Tibial nerve (tissue), 3 donors: ENCODE measurements around the gene NECTIN1.

Experiments used
- CTCF ChIP-seq, 5 experiments: fragments of 200-600 bp in 3 of 5; fragments of 450-650 bp in 2 of 5; sonication (generic) in 3 of 5; IDR thresholded peaks; one replicate each; pipeline ENCODE4 v1.5.1; 2016 to 2019; ENCODE audit warnings: antibody characterized with exemption in 5 of 5, mild to moderate bottlenecking in 3 of 5, moderate library complexity in 2 of 5
- POLR2A ChIP-seq, 2 donors: fragments of 450-650 bp; IDR thresholded peaks; one replicate each; pipeline ENCODE4 v1.6.1; 2017; ENCODE audit warnings: antibody characterized with exemption in 2 of 2, mild to moderate bottlenecking in 2 of 2, moderate library complexity in 2 of 2

- no peak for TF ChIP-seq POLR2A (IDR thresholded peaks at IDR 0.05)
- no peak for TF ChIP-seq CTCF (IDR thresholded peaks at IDR 0.05)
Observed at GRCh38 chr11:119758291-119758690, 29.3 kb upstream of the NECTIN1 start.
